Uterus (tissue), 2 donors: ENCODE data around the gene MEP1B.

Experiments used
- CTCF ChIP-seq, 4 experiments: fragments of 200-600 bp in 2 of 4; fragments of 450-650 bp in 2 of 4; sonication (generic) in 2 of 4; IDR thresholded peaks; one replicate each; pipeline ENCODE4 v1.5.1; 2016 to 2019; ENCODE audit warnings: antibody characterized with exemption in 4 of 4, mild to moderate bottlenecking in 2 of 4, moderate library complexity in 1 of 4
- POLR2A ChIP-seq, 2 donors: fragments of 450-650 bp; IDR thresholded peaks; one replicate each; pipeline ENCODE4 v1.6.1; 2016; ENCODE audit warnings: antibody characterized with exemption in 2 of 2, mild to moderate bottlenecking in 1 of 2, moderate library complexity in 1 of 2

GRCh38 chr18:32200766-32201165 lies 10.9 kb downstream of the MEP1B start:
- no peak for TF ChIP-seq CTCF (IDR thresholded peaks at IDR 0.05)
- TF ChIP-seq POLR2A (IDR thresholded peaks at IDR 0.05), result no peak
